ENCODE data around the gene COL27A1.

COL27A1 gene

GRCh38 chr9:114355821-114356220, 200.5 kb downstream of the COL27A1 start:
- H3K9me3 ChIP-seq (ENCODE audit: control insufficient read depth, insufficient read depth, low read depth, low read length): no peaks in the 10 kb centered on the region
- POLR2A ChIA-PET: no interaction called here
- CTCF ChIA-PET: interaction anchor here (0.6 to 1.2 kb wide), 3 partner anchors 11 to 166 kb away, joined by 3 to 4 read pairs (median 3); no protein-coding TSS in a partner anchor
- no peak for TF ChIP-seq YY2 (tag by site-specific recombination; IDR thresholded peaks at IDR 0.05)
- H3K4me3 ChIP-seq (ENCODE audit: low read depth, low read length): no peak overlapping the region
- no peak overlapping the region for H3K27ac ChIP-seq (ENCODE audit: extremely low read depth, low read depth, low read length)
- peaks cover 0 to 14% of the 10 kb centered on the region in 2 experiments; a peak in 1 of 3 replicates for H3K36me3 ChIP-seq (ENCODE audit: control insufficient read depth in 2 of 2, insufficient read depth in 1 of 2, low read length in 2 of 2)
- no peaks in the 10 kb centered on the region for H3K4me1 ChIP-seq (ENCODE audit: control insufficient read depth, insufficient read depth, low read length)

- Histone ChIP-seq H3K36me3 (ENCODE audit: control insufficient read depth in 2 of 2, insufficient read depth in 1 of 2, low read length in 2 of 2) (peaks cover 0 to 14% of the 10 kb centered on the region in 2 experiments; a peak in 1 of 3 replicates), H3K9me3 (ENCODE audit: control insufficient read depth, insufficient read depth, low read depth, low read length) (no peaks in the 10 kb centered on the region), H3K27ac (ENCODE audit: extremely low read depth, low read depth, low read length) (no peak overlapping the region), H3K4me3 (ENCODE audit: low read depth, low read length) (no peak overlapping the region), H3K4me1 (ENCODE audit: control insufficient read depth, insufficient read depth, low read length) (no peaks in the 10 kb centered on the region)
- TF ChIP-seq ZNF391 (tag by site-specific recombination; IDR thresholded peaks at IDR 0.05; ENCODE audit: borderline replicate concordance, low read depth) (no peak), OVOL3 (tag by site-specific recombination; IDR thresholded peaks at IDR 0.05) (no peak), BCL6B (tag by site-specific recombination; IDR thresholded peaks at IDR 0.05) (no peak), KLF16 (tag by site-specific recombination; IDR thresholded peaks at IDR 0.05) (no peak), FEZF1 (tag by site-specific recombination; IDR thresholded peaks at IDR 0.05) (no peak), ZIC2 (tag by site-specific recombination; IDR thresholded peaks at IDR 0.05) (peak; percentile 91), ZNF138 (tag by site-specific recombination; IDR thresholded peaks at IDR 0.05; ENCODE audit: borderline replicate concordance) (no peak), ZEB2 (tag by site-specific recombination; IDR thresholded peaks at IDR 0.05) (no peak), ZNF112 (tag by site-specific recombination; IDR thresholded peaks at IDR 0.05) (no peak), ZNF843 (tag by site-specific recombination; IDR thresholded peaks at IDR 0.05) (no peak), ZNF830 (tag by site-specific recombination; IDR thresholded peaks at IDR 0.05; ENCODE audit: low read depth) (no peak), GLIS1 (tag by site-specific recombination; IDR thresholded peaks at IDR 0.05) (peak; percentile 47), ZNF571 (tag by site-specific recombination; IDR thresholded peaks at IDR 0.05) (no peak), ZFP41 (tag by site-specific recombination; IDR thresholded peaks at IDR 0.05; ENCODE audit: borderline replicate concordance) (no peak)
- POLR2A ChIA-PET: no interaction called here
- CTCF ChIA-PET: interaction anchor here (0.7 to 1.2 kb wide), 2 partner anchors 10 to 153 kb away, joined by 3 to 5 read pairs; no protein-coding TSS in a partner anchor
These were observed 201.5 kb downstream of the COL27A1 start for GRCh38 chr9:114356792-114357191.

- Histone ChIP-seq H3K27ac (ENCODE audit: extremely low read depth, low read depth, low read length) (no peak overlapping the region), H3K9me3 (ENCODE audit: control insufficient read depth, insufficient read depth, low read depth, low read length) (no peaks in the 10 kb centered on the region), H3K36me3 (ENCODE audit: control insufficient read depth in 2 of 2, insufficient read depth in 1 of 2, low read length in 2 of 2) (peaks cover 0 to 14% of the 10 kb centered on the region in 2 experiments; a peak in 1 of 3 replicates), H3K4me3 (ENCODE audit: low read depth, low read length) (no peak overlapping the region), H3K4me1 (ENCODE audit: control insufficient read depth, insufficient read depth, low read length) (no peaks in the 10 kb centered on the region)
- CTCF ChIA-PET: interaction anchor here (0.7 to 1.2 kb wide), 2 partner anchors 9 to 152 kb away, joined by 3 to 5 read pairs; no protein-coding TSS in a partner anchor
- POLR2A ChIA-PET: no interaction called here
- TF ChIP-seq ZNF837 (tag by site-specific recombination; IDR thresholded peaks at IDR 0.05): no peak
- no peak for TF ChIP-seq OSR2 (tag by site-specific recombination; IDR thresholded peaks at IDR 0.05)
- TF ChIP-seq ZNF473 (tag by site-specific recombination; IDR thresholded peaks at IDR 0.05): no peak
- no peak for TF ChIP-seq ZNF629 (tag by site-specific recombination; IDR thresholded peaks at IDR 0.05)
- TF ChIP-seq ZNF266 (tag by site-specific recombination; IDR thresholded peaks at IDR 0.05; ENCODE audit: low read depth): no peak
- TF ChIP-seq ZNF121 (tag by site-specific recombination; IDR thresholded peaks at IDR 0.05): no peak
- TF ChIP-seq ZNF148 (tag by site-specific recombination; IDR thresholded peaks at IDR 0.05; ENCODE audit: borderline replicate concordance): no peak
- TF ChIP-seq ZFHX2 (tag by site-specific recombination; conservative IDR thresholded peaks at IDR 0.05): no peak
- no peak for TF ChIP-seq ZNF302 (tag by site-specific recombination; IDR thresholded peaks at IDR 0.05; ENCODE audit: low read depth)
- TF ChIP-seq ZNF292 (tag by site-specific recombination; IDR thresholded peaks at IDR 0.05; ENCODE audit: borderline replicate concordance, low read depth): no peak
- no peak for TF ChIP-seq SP2 (tag by site-specific recombination; IDR thresholded peaks at IDR 0.05)
- TF ChIP-seq PRDM1 (tag by site-specific recombination; IDR thresholded peaks at IDR 0.05): no peak
These were observed 202.0 kb downstream of the COL27A1 start for GRCh38 chr9:114357360-114357759.

Data from HEK293 (cell line).